ENCODE data around the gene OPHN1.

GRCh38 chrX:68147848-68148247 lies 285.4 kb downstream of the OPHN1 start:
- TF ChIP-seq CTCF (IDR thresholded peaks at IDR 0.05; ENCODE audit: low read depth, low read length, poor library complexity, severe bottlenecking) (no peak), EZH2phosphoT487 (IDR thresholded peaks at IDR 0.05; ENCODE audit: borderline replicate concordance, low read length) (no peak)

Data from DOHH2 (cell line).